ENCODE data around the gene NMNAT2. TPM values are rescaled to one million over a fixed set of nuclear protein-coding genes. Genes with fewer than 3 reads are reported as not detected.

NMNAT2 gene
- total and polyA plus RNA-seq, 2 of the 8 experiments (the other 6 are each of a cell fraction or from before 2014, with no cell fraction given), result 6.5 to 20.9 TPM

DNA sequence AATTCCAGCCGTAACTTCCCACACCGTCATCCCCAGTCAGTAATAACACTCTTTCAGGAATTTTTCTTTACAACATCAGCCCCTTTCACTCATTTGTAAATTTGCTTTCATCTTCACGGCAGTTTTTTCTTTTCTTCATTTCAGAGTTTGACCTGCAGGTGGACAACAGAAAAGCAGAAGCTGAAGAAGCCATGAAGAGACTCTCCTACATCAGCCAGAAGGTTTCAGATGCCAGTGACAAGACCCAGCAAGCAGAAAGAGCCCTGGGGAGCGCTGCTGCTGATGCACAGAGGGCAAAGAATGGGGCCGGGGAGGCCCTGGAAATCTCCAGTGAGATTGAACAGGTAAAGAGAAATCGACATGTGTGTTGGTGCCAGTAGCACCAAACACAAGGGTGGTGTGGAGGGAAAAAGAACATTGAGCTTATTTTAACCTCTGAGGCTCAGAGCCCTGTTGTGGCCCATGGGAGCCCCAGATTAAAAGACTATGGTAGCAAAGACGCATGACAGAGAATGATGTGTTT is 178.9 kb downstream of the NMNAT2 start:
- no peak overlapping the region for H4K5ac ChIP-seq (ENCODE audit: insufficient read length, low read depth, low read length)
- H3K4me3 ChIP-seq (ENCODE audit: extremely low read depth in 1 of 4, insufficient read depth in 2 of 4, low read depth in 3 of 4, low read length in 4 of 4), result no peak overlapping the region
- no peak overlapping the region for H4K8ac ChIP-seq (ENCODE audit: extremely low read depth, insufficient read depth, low read length)
- H3K27me3 ChIP-seq (replicated peaks in 1 of 4; ENCODE audit: control insufficient read depth in 3 of 4, extremely low read depth in 1 of 4, insufficient read depth in 3 of 4, low read length in 3 of 4), result no peaks in the 10 kb centered on the region
- no peak overlapping the region for H2BK15ac ChIP-seq (ENCODE audit: low read length)
- peaks cover 0 to 3% (median 0%) of the 10 kb centered on the region in 4 experiments; a peak in 1 of 8 replicates for H3K36me3 ChIP-seq (ENCODE audit: control insufficient read depth in 2 of 4, insufficient read depth in 4 of 4, low read length in 3 of 4)
- H2BK20ac ChIP-seq (ENCODE audit: low read length), result no peak overlapping the region
- no peaks in the 10 kb centered on the region for H3K79me2 ChIP-seq (ENCODE audit: control insufficient read depth in 1 of 2, insufficient read depth in 2 of 2, low read length in 2 of 2)
- TF ChIP-seq CHD2 (IDR thresholded peaks at IDR 0.05; ENCODE audit: low read length) (no peak), MAFK (IDR thresholded peaks at IDR 0.05; ENCODE audit: low read depth, low read length) (no peak), SIX5 (IDR thresholded peaks at IDR 0.05; ENCODE audit: low read depth, low read length) (no peak), RNF2 (IDR thresholded peaks at IDR 0.05; ENCODE audit: borderline replicate concordance, low read depth, low read length, missing control alignments, poor library complexity, severe bottlenecking) (no peak), KDM1A (IDR thresholded peaks at IDR 0.05; ENCODE audit: borderline replicate concordance, low read length) (no peak), ZNF274 (IDR thresholded peaks at IDR 0.05; ENCODE audit: borderline replicate concordance, extremely low read depth, low read length) (no peak), BACH1 (IDR thresholded peaks at IDR 0.05; ENCODE audit: low read length) (no peak), GABPA (IDR thresholded peaks at IDR 0.05; ENCODE audit: borderline replicate concordance, insufficient read depth, low read length) (no peak), BRCA1 (IDR thresholded peaks at IDR 0.05; ENCODE audit: low read depth, low read length) (no peak), TAF1 (IDR thresholded peaks at IDR 0.05; ENCODE audit: low read depth, low read length) (no peak)
- TF ChIP-seq, protein P1, sequence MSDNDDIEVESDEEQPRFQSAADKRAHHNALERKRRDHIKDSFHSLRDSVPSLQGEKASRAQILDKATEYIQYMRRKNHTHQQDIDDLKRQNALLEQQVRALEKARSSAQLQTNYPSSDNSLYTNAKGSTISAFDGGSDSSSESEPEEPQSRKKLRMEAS (IDR thresholded peaks at IDR 0.05), result no peak
- TF ChIP-seq, protein P2, sequence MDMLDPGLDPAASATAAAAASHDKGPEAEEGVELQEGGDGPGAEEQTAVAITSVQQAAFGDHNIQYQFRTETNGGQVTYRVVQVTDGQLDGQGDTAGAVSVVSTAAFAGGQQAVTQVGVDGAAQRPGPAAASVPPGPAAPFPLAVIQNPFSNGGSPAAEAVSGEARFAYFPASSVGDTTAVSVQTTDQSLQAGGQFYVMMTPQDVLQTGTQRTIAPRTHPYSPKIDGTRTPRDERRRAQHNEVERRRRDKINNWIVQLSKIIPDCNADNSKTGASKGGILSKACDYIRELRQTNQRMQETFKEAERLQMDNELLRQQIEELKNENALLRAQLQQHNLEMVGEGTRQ (IDR thresholded peaks at IDR 0.05; ENCODE audit: low read length), result no peak
- H3K79me1 ChIP-seq (ENCODE audit: low read depth, low read length), result no peaks in the 10 kb centered on the region
- no peak overlapping the region for H2BK5ac ChIP-seq (ENCODE audit: low read depth, low read length)
- FAIRE-seq, result no peak
- H3K4me1 ChIP-seq (replicated peaks in 1 of 4; ENCODE audit: control insufficient read depth in 3 of 4, insufficient read depth in 4 of 4, low read length in 3 of 4), result peaks cover 5 to 12% (median 6%) of the 10 kb centered on the region in 4 experiments; a peak in 6 of 7 replicates
- no peak overlapping the region for H3K4me2 ChIP-seq (ENCODE audit: insufficient read depth in 1 of 2, low read depth in 2 of 2, low read length in 2 of 2)
- H3K23ac ChIP-seq (ENCODE audit: insufficient read length), result no peak overlapping the region
- H3K27ac ChIP-seq (ENCODE audit: low read depth, low read length), result no peak overlapping the region
- H4K91ac ChIP-seq (replicated peaks; ENCODE audit: insufficient read length, low read length), result no peak overlapping the region
- H2BK12ac ChIP-seq (ENCODE audit: low read depth, low read length), result no peak overlapping the region
- no peak overlapping the region for H3K14ac ChIP-seq (ENCODE audit: insufficient read length)
- DNase-seq (ENCODE audit: low read depth in 1 of 2, low spot score in 2 of 2), result no peak
- H3K56ac ChIP-seq (replicated peaks; ENCODE audit: insufficient read length, low read depth, low read length), result no peak overlapping the region
- no peaks in the 10 kb centered on the region for H3K9me3 ChIP-seq (ENCODE audit: insufficient read depth in 2 of 2, low read depth in 1 of 2, low read length in 1 of 2)
- 85% methylated on average over 7 of the region's 7 CpGs; no CpG with 5 or more reads in 1 of the 2 experiments for WGBS, 2 experiments (ENCODE audit: extremely low coverage in 1 of 2, insufficient coverage in 1 of 2, insufficient read length in 1 of 2, insufficient replicate concordance in 2 of 2, low coverage in 1 of 2, low lambda C conversion rate in 2 of 2, missing lambda C conversion rate in 1 of 2)
- H2BK120ac ChIP-seq (replicated peaks; ENCODE audit: low read depth, low read length), result no peak overlapping the region
- no peak overlapping the region for H3K4ac ChIP-seq (replicated peaks; ENCODE audit: insufficient read length, low read depth, low read length)
- ChIA-PET CTCF (ENCODE audit: partially characterized antibody) (interaction anchor here (1.2 to 8.7 kb wide), 6 partner anchors 8 to 93 kb away, joined by 3 to 51 read pairs (median 5); no protein-coding TSS in a partner anchor), POLR2A (ENCODE audit: partially characterized antibody) (no interaction called here)
- H3K18ac ChIP-seq (ENCODE audit: extremely low read depth, low read length), result no peak overlapping the region
- no peak overlapping the region for H2AK5ac ChIP-seq (ENCODE audit: low read depth, low read length)
- no peak overlapping the region for H2AFZ ChIP-seq (ENCODE audit: low read length)
- no peak overlapping the region for H3K9ac ChIP-seq (replicated peaks in 1 of 4; ENCODE audit: extremely low read depth in 1 of 4, low read depth in 3 of 4, low read length in 3 of 4)
- no peaks in the 10 kb centered on the region for H3K23me2 ChIP-seq (ENCODE audit: low read depth, low read length)
- H4K20me1 ChIP-seq (replicated peaks in 1 of 2; ENCODE audit: control insufficient read depth in 1 of 2, insufficient read depth in 2 of 2, low read length in 2 of 2), result no peaks in the 10 kb centered on the region
